Islet precursor cell (in vitro differentiated cells): ENCODE measurements around the gene EHD2.
"Not testable (repeated sequence)": the region's sequence is repeated elsewhere in the genome, so short reads cannot be mapped to it uniquely, and the experiment has no call there.

ENCODE experiments used
- DNase-seq: peaks from one replicate; pipeline ENCODE4 v3.0.0-alpha.2; 2018

Gene EHD2, protein sequence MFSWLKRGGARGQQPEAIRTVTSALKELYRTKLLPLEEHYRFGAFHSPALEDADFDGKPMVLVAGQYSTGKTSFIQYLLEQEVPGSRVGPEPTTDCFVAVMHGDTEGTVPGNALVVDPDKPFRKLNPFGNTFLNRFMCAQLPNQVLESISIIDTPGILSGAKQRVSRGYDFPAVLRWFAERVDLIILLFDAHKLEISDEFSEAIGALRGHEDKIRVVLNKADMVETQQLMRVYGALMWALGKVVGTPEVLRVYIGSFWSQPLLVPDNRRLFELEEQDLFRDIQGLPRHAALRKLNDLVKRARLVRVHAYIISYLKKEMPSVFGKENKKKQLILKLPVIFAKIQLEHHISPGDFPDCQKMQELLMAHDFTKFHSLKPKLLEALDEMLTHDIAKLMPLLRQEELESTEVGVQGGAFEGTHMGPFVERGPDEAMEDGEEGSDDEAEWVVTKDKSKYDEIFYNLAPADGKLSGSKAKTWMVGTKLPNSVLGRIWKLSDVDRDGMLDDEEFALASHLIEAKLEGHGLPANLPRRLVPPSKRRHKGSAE

DNA sequence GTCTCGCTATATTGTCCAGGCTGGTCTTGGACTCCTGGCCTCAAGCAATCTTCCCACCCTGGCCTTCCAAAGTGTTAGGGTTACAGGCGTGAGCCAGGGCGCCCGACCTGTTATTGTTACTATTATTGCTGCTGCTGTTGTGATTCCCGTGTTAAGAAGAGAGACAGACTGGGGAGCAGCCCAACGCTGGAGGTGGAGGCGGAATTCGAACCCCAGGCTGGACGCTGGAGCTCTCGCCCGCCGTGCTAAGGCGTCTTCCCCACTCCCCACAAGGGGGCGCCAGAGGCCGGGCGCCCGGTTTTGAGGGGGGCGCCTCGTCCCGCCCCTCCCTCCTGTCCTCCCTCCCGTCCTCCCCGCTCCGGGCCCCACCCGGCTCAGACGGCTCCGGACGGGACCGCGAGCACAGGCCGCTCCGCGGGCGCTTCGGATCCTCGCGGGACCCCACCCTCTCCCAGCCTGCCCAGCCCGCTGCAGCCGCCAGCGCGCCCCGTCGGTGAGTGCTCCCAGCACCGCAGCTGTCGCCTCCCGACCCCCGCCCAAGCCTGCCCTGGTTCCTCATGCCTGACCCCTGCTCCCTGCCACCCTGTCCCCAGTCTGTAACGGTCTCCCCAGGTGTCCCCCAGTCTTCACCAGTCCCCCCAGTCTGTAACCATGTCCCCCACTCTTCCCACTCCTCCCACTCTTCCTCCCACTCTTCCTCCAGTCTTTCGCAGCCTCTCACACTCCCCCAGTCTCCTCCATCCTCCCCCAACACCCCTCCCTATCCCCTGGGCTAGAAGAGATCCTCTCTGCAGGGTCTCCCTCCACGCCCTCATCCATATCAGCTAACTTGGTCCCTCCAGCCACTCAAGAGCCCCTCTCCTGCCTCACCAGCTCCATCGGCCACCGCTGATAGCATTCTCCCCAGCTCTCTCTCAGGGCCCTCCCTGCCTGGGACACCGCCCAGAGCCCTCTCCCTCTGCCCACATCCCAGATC is at the start of gene EHD2:
Gene EHD2, plus strand, starts transcription at position 377 of the 976 bp plus-strand sequence. CDS start 3,191 bp downstream, outside the sequence.
- DNase-seq: no peak

DNA sequence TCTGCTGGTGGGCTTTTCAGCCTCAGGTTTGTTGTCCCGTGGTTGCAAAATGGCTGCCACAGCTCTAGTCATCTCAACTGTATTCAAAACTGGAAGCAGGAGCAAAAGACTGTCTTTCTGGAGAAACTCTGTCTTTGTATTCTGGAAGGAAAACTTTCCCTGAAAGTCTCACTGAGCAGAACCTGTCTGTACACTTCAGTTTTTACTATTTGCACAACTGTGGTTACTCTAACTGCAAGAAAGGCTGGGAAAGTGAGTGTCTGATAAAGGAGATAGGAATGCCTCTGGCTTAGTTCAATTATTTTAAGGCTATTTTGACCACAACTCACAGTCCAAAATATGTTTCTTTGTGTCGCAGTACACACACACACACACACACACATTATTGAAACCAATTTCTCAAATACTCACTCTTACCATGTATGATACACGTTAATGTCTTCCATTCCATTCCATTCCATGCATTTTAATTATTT is 49.7 kb upstream of the EHD2 start:
- no peak for DNase-seq

DNA sequence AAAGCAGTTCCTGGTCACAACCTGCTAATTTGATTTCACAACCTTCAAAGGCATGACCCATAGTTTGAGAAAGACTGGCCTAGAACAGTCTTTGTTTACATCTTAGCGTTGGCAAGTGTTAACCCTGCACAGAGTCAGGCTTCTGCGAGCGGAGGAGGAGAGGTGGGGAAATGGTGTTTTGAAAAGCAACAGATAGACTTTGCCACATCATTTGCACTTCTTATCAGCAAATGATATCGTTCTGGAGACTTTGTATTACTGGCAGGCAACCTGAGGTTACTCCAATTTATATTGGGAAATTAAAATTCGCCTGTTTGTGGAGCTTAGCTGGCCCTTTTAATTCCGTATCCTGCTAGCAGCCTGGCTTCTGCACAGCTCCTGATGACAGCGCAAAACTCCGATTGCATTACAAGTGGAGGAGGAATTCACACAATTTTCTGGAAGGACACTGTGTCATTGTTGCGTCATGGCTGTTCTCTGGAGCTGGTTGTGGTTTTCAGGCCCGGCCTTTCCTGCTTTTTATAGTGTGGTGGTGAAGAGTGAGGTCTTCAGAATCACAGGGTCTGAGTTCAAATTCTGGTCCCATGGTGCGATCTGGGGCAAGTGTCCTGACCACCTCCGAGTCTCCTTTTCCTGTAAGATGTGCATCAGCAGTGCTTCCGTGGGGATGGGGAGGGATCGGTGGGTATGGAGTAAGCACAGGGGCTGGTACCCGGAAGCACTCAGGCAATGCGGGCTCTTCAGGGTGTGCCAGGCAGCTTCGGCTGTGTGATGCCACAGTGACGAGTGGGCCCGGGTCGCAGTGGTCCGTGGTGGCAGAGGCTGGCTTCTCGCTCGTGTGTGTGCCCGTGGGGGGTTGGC is 49.1 kb upstream of the EHD2 start:
- DNase-seq: peak; percentile 82

DNA sequence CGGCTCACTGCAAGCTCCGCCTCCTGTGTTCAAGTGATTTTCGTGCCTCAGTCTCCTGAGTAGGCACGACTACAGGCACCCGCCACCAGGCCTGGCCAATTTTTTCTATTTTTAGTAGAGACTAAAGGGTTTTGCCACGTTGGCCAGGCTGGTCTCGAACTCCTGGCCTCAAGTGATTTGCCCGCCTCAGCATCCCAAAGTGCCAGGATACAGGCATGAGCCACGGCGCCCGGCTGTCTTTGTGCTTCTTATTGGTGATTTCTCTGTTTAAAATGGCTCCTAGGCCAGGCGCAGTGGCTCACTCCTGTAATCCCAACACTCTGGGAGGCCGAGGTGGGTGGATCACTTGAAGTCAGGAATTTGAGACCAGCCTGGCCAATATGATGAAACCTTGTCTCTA is 44.7 kb upstream of the EHD2 start:
- DNase-seq: not testable (repeated sequence)

DNA sequence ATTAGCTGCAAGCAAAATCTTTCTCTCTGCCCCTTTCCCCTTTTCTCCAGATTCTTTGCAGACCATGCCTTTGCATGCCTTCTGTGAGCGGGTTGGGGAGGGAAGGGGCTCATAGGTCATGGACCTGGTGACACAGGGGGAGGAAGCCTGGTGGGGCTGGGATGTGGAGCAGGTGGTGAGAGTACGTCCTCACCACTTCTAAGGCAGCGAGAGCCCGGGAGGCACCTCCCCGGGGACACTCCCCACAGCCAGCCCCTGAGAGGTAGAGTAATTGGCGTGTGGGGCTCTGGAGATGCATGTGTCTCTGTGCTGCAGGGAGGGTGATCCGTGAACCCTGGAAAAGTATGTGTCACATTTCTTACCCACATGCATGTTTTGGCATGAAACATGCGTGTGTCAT is 42.5 kb upstream of the EHD2 start:
- DNase-seq: no peak

DNA sequence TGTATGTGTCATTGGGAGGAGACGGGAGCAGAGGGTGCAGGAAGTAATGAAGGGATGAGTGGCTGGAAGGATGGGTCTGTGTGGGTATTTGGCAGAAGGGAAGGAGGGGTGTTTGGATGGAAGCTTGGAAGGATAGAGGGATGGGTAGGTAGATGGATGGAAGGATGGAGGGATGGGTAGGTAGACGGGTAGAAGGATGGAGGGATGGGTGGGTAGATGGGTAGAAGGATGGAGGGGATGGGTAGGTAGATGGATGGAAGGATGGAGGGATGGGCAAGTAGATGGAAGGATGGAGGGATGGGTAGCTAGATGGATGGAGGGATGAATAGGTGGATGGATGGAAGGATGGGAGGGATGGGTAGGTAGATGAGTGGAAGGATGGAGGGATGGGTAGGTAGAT is 41.7 kb upstream of the EHD2 start:
- no peak for DNase-seq

DNA sequence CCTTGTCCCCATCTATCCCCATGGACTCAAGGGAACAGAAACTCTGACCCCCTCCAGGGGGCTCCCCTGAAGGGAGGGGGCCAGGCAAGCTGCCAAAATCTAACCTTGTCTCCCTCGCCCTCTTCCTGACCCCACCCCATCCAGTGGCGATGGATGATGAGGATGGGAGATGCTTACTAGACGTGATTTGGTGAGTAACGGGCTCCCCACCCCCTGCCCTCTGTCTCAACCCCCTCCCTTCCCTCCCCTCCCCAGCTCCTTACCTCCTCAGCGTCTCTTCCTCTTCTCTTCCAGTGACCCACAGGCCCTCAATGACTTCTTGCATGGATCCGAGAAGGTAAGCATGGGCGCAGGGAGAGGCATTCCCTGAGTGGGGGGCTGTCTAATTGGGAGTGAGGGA is 39.8 kb upstream of the EHD2 start:
- no peak for DNase-seq

DNA sequence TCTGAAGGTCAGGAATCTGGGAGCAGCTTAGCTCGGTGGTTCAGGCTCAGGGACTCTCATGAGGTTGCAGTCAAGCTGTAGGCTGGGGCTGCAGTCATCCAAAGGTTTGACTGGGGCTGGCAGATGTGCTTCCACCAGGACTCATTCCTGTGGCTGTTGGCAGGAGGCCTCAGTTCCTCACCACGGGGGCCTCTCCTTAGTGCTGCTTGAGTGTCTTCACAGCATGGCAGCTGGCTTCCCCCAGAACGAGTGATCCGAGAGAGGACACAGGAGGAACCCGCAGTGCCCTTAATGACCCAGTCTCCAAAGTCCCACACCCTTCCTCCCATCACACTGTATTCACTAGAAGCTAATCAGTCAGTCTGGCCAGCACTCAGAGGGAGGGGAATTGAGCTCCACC is 38.7 kb upstream of the EHD2 start:
- no peak for DNase-seq

DNA sequence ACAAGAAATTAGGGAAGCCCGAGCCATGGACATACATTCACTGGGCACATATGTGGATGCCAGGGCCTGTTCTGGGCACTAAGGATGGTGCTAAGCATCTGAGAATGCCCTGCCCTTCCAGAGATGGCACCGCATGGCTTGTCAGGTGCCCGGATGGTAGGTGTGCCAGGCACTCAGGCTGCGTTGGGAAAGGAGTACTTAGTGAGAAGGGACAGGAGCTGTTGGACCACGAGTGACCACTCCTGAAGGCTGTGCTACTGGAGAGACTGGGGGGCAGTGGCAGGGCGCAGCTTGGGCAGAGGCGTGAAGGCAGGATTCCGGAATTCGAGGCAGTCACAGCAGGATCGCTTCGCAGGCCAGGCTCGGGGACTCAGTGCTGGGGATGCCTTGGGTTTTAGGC is 38.0 kb upstream of the EHD2 start:
- DNase-seq: no peak

DNA sequence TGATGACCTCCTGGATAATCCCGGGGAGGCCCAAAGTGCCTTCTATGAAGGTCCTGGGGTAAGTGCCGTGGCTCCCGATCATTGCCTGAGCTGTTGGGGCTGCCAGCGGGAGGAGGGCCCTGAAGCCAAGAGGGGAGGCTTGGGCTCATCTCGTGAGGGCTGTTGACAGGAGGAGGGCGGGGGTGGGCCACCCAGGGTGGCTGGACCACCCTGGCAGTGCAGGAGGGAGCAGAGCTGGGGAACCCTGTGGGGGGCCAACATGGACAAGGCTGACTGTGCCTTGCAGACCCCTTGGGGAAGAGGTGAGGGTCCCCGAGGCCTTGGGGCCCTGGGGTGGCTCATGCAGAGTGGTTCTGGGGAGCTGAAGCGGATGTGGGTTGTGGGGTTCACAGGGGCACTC is 37.4 kb upstream of the EHD2 start:
- DNase-seq: no peak

DNA sequence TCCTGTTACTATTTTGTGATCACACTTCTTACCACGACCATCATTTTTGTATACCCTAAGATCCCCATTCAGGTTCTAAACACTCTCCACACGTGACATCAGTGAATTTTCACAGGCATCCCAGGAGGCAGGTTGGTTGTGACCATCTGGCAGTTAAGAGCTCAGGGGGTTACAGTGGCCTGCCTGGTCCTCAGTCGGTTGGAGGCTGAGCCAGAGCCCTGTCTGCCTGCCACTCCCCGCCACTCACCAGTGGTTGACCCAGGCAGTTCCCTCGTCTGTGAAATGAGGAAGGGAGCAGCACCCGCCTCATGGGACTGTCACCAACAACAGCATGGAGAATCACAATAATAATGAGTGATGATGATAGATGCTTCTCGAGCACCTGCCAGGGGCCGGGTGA is 36.4 kb upstream of the EHD2 start:
- DNase-seq: no peak

DNA sequence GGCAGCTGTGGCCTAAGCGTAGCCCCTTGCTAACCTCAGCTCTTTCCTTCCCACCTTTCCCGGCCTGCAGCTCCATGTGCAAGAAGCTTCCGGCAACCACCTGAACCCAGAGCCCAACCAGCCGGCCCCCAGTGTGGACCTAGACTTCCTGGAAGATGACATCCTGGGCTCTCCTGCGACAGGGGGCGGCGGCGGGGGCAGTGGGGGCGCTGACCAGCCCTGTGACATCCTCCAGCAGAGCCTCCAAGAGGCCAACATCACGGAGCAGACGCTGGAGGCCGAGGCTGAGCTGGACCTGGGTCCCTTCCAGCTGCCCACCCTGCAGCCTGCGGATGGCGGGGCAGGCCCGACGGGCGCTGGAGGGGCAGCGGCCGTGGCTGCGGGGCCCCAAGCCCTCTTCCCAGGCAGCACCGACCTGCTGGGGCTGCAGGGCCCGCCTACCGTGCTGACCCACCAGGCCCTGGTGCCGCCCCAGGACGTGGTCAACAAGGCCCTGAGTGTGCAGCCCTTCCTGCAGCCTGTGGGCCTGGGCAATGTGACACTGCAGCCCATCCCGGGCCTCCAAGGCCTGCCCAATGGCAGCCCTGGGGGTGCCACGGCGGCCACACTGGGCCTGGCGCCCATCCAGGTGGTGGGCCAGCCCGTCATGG is 33.8 kb upstream of the EHD2 start:
- no peak for DNase-seq

DNA sequence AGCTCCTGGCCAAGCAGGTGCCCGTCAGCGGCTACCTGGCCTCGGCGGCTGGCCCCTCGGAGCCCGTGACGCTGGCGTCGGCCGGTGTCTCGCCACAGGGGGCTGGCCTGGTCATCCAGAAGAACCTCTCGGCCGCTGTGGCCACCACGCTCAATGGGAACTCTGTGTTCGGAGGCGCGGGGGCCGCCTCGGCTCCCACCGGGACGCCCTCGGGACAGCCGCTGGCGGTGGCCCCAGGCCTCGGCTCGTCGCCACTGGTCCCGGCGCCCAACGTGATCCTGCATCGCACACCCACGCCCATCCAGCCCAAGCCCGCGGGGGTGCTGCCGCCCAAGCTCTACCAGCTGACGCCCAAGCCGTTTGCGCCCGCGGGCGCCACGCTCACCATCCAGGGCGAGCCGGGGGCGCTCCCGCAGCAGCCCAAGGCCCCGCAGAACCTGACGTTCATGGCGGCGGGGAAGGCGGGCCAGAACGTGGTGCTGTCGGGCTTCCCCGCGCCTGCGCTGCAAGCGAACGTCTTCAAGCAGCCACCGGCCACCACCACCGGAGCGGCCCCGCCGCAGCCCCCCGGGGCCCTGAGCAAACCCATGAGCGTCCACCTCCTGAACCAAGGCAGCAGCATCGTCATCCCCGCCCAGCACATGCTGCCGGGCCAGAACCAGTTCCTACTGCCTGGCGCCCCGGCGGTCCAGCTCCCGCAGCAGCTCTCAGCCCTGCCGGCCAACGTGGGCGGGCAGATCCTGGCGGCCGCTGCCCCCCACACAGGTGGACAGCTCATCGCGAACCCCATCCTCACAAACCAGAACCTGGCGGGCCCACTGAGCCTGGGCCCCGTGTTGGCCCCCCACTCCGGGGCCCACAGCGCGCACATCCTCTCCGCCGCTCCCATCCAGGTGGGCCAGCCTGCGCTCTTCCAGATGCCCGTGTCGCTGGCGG is 33.0 kb upstream of the EHD2 start:
- no peak for DNase-seq

DNA sequence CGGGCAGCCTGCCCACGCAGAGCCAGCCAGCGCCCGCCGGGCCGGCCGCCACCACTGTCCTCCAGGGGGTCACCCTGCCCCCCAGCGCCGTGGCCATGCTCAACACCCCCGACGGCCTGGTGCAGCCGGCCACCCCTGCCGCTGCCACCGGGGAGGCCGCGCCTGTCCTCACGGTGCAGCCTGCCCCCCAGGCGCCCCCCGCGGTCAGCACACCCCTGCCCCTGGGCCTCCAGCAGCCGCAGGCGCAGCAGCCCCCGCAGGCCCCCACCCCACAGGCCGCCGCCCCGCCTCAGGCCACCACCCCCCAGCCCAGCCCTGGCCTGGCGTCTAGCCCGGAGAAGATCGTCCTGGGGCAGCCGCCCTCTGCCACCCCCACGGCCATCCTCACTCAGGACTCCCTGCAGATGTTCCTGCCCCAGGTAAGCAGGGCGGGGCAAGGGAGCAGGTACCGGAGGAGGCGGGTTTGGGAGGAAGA is 32.3 kb upstream of the EHD2 start:
- no peak for DNase-seq

DNA sequence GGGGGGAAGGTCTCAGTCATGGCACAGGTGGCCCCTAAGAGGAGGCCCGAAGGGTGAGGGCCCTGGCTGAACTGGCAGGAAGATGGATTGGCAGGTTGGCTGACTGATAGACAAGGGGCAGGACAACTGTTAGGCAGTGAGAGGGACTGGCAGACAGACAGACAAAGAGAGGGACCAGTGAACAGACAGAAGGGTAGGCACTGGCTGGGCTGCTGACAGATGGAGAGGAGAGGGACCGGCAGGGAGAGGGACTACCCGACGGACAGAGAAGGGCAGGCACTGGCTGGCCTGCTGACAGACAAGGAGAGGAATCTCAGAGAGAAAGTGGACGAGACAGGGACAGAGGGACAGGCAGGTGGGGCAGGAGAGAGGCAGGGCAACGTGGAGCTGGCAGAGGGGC is 31.8 kb upstream of the EHD2 start:
- DNase-seq: no peak

DNA sequence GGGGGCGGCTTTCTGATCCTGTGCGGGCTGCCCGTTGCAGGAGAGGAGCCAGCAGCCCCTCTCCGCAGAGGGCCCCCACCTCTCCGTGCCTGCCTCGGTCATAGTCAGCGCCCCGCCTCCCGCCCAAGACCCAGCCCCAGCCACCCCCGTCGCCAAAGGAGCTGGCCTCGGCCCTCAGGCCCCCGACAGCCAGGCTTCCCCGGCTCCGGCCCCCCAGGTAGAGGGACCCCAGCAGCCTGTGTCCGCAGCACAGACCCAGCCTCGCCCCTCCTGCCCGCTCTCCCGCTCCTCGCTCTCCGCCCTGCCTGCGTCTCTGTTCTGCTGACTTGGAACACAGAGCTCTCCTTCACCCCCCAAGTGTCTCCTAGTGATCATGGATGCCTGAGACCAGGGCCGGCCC is 31.3 kb upstream of the EHD2 start:
- DNase-seq: no peak

DNA sequence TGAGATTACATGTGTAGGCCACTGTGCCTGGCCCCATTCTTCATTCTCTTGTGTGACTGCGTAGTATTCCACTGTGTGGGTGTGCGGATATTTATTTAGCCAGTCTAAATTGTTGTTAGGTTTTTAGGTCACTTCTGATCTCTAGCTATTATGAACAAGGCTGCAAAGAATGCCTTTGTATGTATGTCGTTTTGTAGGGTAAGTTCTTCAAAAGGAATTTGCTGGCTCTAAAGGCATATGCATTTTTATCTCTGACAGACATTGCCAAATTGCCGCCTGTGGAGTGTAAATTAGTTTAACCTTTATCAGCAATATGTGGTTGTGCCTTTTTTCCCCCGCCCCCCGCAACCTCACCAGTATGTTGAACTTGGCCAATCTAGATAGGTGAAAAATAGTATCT is 30.3 kb upstream of the EHD2 start:
- DNase-seq: no peak

DNA sequence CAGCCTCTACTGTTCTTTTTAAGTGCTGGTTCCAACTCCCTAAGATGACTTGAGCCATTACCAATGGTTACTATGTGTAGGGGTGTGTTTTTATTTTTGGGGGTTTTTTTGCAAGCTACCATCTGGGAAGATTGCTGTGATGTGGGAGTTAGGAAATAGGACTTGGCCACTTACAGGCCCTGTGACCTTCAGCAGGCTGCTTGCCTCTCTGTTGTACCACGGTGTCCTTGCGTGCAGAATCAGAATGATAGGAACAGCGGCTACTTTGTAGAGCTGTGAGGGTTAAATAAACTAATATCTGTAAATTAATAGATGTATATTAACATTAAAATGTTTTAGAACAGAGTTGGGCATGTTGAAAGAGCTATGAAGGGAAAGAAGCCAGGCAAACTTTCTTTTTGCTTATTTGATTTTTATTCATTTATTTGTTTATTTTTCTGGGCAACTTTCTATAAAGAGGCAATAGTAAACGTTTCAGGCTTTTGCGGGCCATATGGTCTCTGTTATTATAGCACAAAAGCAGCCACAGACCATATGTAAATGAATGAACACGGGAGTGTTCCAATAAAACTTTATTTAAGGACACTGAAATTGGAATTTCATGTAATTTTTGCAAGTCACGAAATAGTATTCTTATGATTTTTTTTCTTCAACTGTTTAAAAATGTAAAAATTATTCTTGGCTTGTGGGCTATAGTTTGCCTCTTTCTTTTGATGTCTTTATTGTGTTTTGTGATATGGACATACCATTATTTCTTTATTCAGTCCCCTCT is 26.4 kb upstream of the EHD2 start:
- no peak for DNase-seq

DNA sequence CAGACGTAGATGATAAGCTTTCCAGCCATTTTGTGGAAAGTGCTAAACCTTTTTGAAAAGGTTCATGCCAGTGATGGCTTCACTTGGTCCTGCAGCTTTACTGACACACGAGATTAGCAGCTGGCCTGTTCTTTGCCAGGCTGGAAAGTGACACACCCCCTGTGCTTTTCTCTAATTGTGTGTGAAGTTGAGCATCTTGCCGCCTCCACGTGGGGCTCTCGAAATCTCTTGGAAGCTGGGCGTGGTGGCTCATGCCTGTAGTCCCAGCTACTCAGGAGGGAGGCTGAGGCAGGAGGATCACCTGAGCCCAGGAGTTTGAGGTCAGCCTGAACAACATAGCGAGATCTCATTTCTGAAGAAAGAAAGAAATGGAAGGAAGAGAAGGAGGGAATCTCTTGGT is 25.3 kb upstream of the EHD2 start:
- DNase-seq: no peak

DNA sequence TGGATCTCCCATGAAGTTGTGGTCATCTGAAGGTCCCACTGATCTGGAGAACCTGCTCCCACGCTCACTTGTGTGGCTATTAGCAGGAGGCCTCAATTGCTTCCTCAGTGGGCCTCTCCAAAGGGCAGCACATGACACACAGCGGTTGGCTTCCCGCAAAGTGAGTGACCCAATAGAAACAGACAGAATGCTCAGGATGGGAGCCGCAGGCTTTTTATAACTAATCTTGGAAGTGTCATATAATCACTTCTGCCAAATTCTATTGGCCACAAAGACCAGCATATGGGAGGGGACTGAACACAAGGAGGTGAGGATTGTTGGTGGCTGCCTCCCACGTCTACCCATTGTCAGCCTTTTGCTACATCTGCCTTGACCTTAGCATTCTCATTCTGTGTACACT is 22.1 kb upstream of the EHD2 start:
- no peak for DNase-seq
